Neural progenitor cell (in vitro differentiated cells): ENCODE results near the gene COL9A2.

ENCODE experiments used
- EZH2 ChIP-seq: fragments of 200-600 bp; sonication (generic); IDR thresholded peaks from 2 replicates; pipeline ENCODE4 v1.6.1; 2017; ENCODE audit warnings: antibody characterized with exemption, mild to moderate bottlenecking, moderate library complexity
- EZH2phosphoT487 ChIP-seq: fragments of 200-600 bp; sonication (generic); IDR thresholded peaks from 2 replicates; pipeline ENCODE4 v1.6.1; 2017; ENCODE audit warnings: antibody characterized with exemption
- TF ChIP-seq, protein P1 (sequence below): fragments of 200-600 bp; sonication (generic); IDR thresholded peaks from 2 replicates; pipeline ENCODE4 v1.5.1; 2017; ENCODE audit warnings: antibody characterized with exemption, mild to moderate bottlenecking

DNA sequence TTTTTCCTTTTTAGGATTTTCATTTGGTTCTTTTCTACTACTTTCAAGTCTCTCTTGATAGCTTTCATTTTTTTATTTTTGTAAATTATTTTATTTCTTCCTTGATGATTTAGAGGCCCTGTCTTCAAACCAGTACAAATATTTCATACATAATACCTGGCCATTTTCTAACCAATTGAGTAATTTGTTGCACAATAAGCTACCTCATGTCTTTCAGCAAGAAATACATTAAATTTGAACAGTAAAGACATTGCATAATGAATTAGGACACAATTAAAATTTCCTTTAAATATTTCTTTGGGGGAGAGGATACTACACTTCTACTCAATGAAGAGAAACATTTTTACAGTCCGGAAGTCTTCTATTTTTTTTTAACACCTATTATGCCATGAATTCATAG is 15.6 kb upstream of the COL9A2 start:
- TF ChIP-seq, protein P1, sequence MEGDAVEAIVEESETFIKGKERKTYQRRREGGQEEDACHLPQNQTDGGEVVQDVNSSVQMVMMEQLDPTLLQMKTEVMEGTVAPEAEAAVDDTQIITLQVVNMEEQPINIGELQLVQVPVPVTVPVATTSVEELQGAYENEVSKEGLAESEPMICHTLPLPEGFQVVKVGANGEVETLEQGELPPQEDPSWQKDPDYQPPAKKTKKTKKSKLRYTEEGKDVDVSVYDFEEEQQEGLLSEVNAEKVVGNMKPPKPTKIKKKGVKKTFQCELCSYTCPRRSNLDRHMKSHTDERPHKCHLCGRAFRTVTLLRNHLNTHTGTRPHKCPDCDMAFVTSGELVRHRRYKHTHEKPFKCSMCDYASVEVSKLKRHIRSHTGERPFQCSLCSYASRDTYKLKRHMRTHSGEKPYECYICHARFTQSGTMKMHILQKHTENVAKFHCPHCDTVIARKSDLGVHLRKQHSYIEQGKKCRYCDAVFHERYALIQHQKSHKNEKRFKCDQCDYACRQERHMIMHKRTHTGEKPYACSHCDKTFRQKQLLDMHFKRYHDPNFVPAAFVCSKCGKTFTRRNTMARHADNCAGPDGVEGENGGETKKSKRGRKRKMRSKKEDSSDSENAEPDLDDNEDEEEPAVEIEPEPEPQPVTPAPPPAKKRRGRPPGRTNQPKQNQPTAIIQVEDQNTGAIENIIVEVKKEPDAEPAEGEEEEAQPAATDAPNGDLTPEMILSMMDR = no peak
- TF ChIP-seq EZH2 (no peak), EZH2phosphoT487 (no peak)
